ENCODE results near the gene OXLD1.

Gene OXLD1

GRCh38 chr17:81666092-81666341, 388 bp downstream of the OXLD1 start:
- no peak for DNase-seq (ENCODE audit: low spot score)
- H3K36me3 ChIP-seq (ENCODE audit: low read depth) = peaks cover 44% of the 10 kb centered on the region
- ATAC-seq (ENCODE audit: low read depth) = no peak; the same call in 2 of the 3 replicates
- H3K27me3 ChIP-seq (ENCODE audit: insufficient read depth, poor library complexity, severe bottlenecking) = no peaks in the 10 kb centered on the region
- H3K4me3 ChIP-seq (ENCODE audit: severe bottlenecking) = peak overlapping the region; percentile 69
- H3K4me1 ChIP-seq (ENCODE audit: insufficient read depth, poor library complexity, severe bottlenecking) = peaks cover 10% of the 10 kb centered on the region
- H3K9me3 ChIP-seq (ENCODE audit: severe bottlenecking) = no peaks in the 10 kb centered on the region
- H3K27ac ChIP-seq (ENCODE audit: poor library complexity, severe bottlenecking) = peak overlapping the region; percentile 75
- TF ChIP-seq, protein P1, sequence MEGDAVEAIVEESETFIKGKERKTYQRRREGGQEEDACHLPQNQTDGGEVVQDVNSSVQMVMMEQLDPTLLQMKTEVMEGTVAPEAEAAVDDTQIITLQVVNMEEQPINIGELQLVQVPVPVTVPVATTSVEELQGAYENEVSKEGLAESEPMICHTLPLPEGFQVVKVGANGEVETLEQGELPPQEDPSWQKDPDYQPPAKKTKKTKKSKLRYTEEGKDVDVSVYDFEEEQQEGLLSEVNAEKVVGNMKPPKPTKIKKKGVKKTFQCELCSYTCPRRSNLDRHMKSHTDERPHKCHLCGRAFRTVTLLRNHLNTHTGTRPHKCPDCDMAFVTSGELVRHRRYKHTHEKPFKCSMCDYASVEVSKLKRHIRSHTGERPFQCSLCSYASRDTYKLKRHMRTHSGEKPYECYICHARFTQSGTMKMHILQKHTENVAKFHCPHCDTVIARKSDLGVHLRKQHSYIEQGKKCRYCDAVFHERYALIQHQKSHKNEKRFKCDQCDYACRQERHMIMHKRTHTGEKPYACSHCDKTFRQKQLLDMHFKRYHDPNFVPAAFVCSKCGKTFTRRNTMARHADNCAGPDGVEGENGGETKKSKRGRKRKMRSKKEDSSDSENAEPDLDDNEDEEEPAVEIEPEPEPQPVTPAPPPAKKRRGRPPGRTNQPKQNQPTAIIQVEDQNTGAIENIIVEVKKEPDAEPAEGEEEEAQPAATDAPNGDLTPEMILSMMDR (IDR thresholded peaks at IDR 0.05; ENCODE audit: poor library complexity, severe bottlenecking) = no peak

DNA sequence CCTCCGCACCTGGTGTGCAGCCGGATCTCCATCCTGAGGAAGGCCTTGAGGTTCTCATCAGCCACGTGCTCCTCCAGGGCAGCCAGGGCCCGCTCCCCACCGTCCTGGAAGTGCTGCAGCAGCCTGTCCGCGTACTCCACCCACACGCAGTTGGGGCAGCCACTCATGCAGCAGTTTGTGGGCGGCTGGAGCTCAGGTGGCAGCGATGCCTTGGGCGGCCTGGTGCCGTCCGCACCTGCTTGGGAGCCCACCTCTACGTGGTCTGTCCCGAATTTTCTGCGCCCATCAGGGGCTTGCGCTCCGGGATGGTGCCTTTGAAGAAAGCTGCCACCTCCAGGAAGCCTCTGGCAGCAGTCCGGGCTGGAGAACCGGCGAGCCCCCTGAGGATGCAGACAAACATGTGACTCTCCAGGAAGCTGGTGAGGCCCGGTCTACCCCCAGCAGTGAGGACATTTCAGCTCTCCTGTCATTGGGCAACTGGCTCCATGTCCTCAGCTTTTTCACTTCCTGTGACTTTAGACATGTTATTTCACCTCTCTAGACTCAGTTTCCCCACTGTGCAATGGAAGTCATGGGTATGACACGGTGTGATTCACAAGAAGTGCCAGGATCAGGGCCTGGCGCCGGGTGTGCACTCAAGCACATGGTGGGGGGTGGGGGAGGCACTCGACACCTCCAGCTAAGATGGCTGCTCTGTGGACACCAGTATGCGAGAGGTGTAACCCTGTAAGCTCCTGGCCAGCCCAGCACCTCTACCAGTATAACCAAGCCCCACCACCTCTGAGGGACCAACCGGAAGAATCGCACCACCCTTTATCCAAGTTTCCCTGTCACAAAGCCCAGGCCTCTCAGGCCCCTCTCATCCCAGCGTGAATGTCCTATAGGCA, 957 bp downstream of the OXLD1 start:
- ATAC-seq (ENCODE audit: low read depth) (peak; percentile 10), DNase-seq (ENCODE audit: low spot score) (no peak)
- Histone ChIP-seq H3K27me3 (ENCODE audit: insufficient read depth, poor library complexity, severe bottlenecking) (no peaks in the 10 kb centered on the region), H3K27ac (ENCODE audit: poor library complexity, severe bottlenecking) (peak overlapping the region; percentile 75), H3K36me3 (ENCODE audit: low read depth) (peaks cover 39% of the 10 kb centered on the region), H3K4me1 (ENCODE audit: insufficient read depth, poor library complexity, severe bottlenecking) (peaks cover 10% of the 10 kb centered on the region), H3K9me3 (ENCODE audit: severe bottlenecking) (no peaks in the 10 kb centered on the region), H3K4me3 (ENCODE audit: severe bottlenecking) (peak overlapping the region; percentile 69)
- TF ChIP-seq, protein P1 (IDR thresholded peaks at IDR 0.05; ENCODE audit: poor library complexity, severe bottlenecking) = no peak

DNA sequence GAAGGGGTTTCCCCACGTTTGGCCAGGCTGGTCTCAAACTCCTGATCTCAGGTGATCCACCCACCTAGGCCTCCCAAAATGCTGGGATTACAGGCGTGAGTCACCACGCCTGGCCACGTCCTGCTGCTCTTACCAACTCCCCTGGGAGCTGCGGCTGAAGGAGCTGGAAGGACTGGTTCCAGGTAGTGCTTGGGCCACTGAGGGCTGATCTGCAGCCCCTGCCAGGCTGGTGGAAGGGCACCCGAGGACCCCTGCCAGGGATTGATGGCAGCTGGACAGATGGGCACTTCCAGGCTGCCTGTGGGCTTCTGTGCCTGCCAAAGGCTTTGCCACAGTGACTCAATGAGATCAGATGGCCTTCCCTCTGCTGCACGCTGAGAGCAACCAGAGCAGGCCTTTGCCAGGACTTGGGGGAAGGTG, 2.3 kb downstream of the OXLD1 start:
- Histone ChIP-seq H3K4me3 (ENCODE audit: severe bottlenecking) (no peak overlapping the region), H3K36me3 (ENCODE audit: low read depth) (peaks cover 25% of the 10 kb centered on the region), H3K4me1 (ENCODE audit: insufficient read depth, poor library complexity, severe bottlenecking) (peaks cover 17% of the 10 kb centered on the region), H3K27me3 (ENCODE audit: insufficient read depth, poor library complexity, severe bottlenecking) (no peaks in the 10 kb centered on the region), H3K9me3 (ENCODE audit: severe bottlenecking) (no peaks in the 10 kb centered on the region), H3K27ac (ENCODE audit: poor library complexity, severe bottlenecking) (no peak overlapping the region)
- no peak for ATAC-seq (ENCODE audit: low read depth)
- TF ChIP-seq, protein P1 (IDR thresholded peaks at IDR 0.05; ENCODE audit: poor library complexity, severe bottlenecking) = no peak
- DNase-seq (ENCODE audit: low spot score) = no peak

DNA sequence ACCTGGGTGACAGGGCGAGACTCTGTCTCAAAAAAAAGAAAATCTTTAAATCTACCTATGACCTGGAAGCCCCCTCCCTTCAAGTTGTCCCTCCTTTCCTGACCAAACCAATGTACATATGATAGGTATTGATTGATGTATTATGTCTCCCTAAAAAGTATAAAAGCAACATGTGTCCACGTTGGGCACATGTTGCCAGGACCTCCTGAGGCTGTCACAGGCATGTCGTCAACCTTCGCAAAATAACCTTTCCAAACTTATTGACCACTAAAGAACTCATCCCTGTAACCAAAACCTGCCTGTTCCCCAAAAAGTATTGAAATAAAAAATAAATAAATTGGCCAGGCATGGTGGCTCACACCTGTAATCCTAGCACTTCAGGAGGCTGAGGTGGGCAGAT, 4.4 kb downstream of the OXLD1 start:
- TF ChIP-seq, protein P1 (IDR thresholded peaks at IDR 0.05; ENCODE audit: poor library complexity, severe bottlenecking) = no peak

DNA sequence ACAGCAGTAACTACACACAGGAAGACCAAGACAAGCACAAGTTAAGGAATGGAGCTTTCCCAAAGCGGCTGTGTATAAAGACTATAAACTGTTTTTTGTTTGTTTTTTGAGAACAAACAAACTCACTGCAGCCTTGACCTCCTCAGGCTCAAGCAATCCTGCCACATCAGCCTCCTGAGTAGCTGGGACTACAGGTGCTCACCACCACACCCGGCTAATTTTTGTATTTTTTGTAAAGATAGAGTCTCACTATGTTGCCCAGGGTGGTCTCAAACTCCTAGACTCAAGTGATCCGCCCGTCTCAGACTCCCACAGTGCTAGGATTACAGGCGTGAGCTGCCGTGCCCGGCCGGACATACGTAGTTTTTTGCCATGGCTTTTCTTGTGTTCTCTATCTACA, 6.0 kb downstream of the OXLD1 start:
- TF ChIP-seq, protein P1 (IDR thresholded peaks at IDR 0.05; ENCODE audit: poor library complexity, severe bottlenecking) = no peak
- no peaks in the 10 kb centered on the region for H3K9me3 ChIP-seq (ENCODE audit: severe bottlenecking)
- no peak overlapping the region for H3K4me3 ChIP-seq (ENCODE audit: severe bottlenecking)
- no peak overlapping the region for H3K27ac ChIP-seq (ENCODE audit: poor library complexity, severe bottlenecking)
- ATAC-seq (ENCODE audit: low read depth) = no peak
- peaks cover 8% of the 10 kb centered on the region for H3K4me1 ChIP-seq (ENCODE audit: insufficient read depth, poor library complexity, severe bottlenecking)
- DNase-seq (ENCODE audit: low spot score) = no peak
- no peaks in the 10 kb centered on the region for H3K27me3 ChIP-seq (ENCODE audit: insufficient read depth, poor library complexity, severe bottlenecking)
- peaks cover 9% of the 10 kb centered on the region; the same call in 1 of the 2 replicates for H3K36me3 ChIP-seq (ENCODE audit: low read depth)

More for the DNA sequence above, 4.4 kb downstream of the OXLD1 start:
- Histone ChIP-seq H3K9me3 (ENCODE audit: severe bottlenecking) (no peaks in the 10 kb centered on the region), H3K36me3 (ENCODE audit: low read depth) (peaks cover 9% of the 10 kb centered on the region; the same call in 1 of the 2 replicates), H3K27ac (ENCODE audit: poor library complexity, severe bottlenecking) (no peak overlapping the region), H3K4me3 (ENCODE audit: severe bottlenecking) (no peak overlapping the region), H3K4me1 (ENCODE audit: insufficient read depth, poor library complexity, severe bottlenecking) (peaks cover 8% of the 10 kb centered on the region), H3K27me3 (ENCODE audit: insufficient read depth, poor library complexity, severe bottlenecking) (no peaks in the 10 kb centered on the region)
- DNase-seq (ENCODE audit: low spot score) (no peak), ATAC-seq (ENCODE audit: low read depth) (no peak)

Data from RWPE2 (cell line).